ENCODE data around the gene WDR36. TPM values are rescaled to one million over a fixed set of nuclear protein-coding genes. Genes with fewer than 3 reads are reported as not detected.

The WDR36 gene
- total and polyA plus RNA-seq, 2 of the 13 experiments (the other 11 are each of a cell fraction or from before 2014, with no cell fraction given): 18.2 to 40.6 TPM

DNA sequence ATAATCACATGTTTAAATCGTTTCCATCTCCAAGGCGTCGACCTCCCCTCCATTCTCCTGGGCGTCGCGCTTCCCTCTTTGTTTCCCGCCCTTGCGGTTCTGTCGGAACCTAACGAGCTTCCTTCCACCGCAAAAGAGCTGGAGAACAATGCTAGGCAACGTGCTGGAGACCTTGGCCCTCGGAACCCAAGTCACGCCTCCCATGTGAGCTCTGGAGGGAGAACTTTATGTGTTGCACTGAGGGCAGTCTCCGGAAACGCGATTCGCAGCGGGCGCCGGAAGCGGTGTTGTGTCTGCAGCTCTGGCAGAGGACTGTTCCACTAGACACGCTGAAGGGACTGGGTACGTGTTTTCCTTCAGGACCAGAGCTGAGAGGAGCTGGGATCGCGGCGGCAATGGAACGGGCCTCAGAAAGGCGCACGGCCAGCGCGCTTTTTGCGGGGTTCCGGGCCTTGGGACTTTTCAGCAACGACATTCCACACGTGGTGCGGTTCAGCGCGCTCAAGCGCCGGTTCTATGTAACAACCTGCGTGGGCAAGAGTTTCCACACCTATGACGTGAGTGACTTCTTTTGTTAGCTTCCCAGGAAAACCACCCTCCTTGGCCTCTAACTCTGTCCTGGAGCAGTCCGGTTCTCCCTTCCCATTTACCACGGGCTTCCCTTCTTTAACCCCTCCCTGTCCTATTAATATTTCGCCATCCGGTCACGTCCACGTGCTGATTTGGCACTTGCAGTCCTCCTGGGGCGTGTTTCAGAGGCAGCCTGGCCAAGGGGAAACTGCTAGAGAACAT lies at the start of gene WDR36 (continued):
- TF ChIP-seq, protein P1, sequence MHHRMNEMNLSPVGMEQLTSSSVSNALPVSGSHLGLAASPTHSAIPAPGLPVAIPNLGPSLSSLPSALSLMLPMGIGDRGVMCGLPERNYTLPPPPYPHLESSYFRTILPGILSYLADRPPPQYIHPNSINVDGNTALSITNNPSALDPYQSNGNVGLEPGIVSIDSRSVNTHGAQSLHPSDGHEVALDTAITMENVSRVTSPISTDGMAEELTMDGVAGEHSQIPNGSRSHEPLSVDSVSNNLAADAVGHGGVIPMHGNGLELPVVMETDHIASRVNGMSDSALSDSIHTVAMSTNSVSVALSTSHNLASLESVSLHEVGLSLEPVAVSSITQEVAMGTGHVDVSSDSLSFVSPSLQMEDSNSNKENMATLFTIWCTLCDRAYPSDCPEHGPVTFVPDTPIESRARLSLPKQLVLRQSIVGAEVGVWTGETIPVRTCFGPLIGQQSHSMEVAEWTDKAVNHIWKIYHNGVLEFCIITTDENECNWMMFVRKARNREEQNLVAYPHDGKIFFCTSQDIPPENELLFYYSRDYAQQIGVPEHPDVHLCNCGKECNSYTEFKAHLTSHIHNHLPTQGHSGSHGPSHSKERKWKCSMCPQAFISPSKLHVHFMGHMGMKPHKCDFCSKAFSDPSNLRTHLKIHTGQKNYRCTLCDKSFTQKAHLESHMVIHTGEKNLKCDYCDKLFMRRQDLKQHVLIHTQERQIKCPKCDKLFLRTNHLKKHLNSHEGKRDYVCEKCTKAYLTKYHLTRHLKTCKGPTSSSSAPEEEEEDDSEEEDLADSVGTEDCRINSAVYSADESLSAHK (CRISPR knock-in tag; IDR thresholded peaks at IDR 0.05; ENCODE audit: borderline replicate concordance): peak; percentile 94
- TF ChIP-seq IRF2 (CRISPR knock-in tag; IDR thresholded peaks at IDR 0.05): peak; percentile 99
- TF ChIP-seq, protein P2, sequence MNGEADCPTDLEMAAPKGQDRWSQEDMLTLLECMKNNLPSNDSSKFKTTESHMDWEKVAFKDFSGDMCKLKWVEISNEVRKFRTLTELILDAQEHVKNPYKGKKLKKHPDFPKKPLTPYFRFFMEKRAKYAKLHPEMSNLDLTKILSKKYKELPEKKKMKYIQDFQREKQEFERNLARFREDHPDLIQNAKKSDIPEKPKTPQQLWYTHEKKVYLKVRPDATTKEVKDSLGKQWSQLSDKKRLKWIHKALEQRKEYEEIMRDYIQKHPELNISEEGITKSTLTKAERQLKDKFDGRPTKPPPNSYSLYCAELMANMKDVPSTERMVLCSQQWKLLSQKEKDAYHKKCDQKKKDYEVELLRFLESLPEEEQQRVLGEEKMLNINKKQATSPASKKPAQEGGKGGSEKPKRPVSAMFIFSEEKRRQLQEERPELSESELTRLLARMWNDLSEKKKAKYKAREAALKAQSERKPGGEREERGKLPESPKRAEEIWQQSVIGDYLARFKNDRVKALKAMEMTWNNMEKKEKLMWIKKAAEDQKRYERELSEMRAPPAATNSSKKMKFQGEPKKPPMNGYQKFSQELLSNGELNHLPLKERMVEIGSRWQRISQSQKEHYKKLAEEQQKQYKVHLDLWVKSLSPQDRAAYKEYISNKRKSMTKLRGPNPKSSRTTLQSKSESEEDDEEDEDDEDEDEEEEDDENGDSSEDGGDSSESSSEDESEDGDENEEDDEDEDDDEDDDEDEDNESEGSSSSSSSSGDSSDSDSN (CRISPR knock-in tag; IDR thresholded peaks at IDR 0.05): peak; percentile 76
- TF ChIP-seq, protein P3, sequence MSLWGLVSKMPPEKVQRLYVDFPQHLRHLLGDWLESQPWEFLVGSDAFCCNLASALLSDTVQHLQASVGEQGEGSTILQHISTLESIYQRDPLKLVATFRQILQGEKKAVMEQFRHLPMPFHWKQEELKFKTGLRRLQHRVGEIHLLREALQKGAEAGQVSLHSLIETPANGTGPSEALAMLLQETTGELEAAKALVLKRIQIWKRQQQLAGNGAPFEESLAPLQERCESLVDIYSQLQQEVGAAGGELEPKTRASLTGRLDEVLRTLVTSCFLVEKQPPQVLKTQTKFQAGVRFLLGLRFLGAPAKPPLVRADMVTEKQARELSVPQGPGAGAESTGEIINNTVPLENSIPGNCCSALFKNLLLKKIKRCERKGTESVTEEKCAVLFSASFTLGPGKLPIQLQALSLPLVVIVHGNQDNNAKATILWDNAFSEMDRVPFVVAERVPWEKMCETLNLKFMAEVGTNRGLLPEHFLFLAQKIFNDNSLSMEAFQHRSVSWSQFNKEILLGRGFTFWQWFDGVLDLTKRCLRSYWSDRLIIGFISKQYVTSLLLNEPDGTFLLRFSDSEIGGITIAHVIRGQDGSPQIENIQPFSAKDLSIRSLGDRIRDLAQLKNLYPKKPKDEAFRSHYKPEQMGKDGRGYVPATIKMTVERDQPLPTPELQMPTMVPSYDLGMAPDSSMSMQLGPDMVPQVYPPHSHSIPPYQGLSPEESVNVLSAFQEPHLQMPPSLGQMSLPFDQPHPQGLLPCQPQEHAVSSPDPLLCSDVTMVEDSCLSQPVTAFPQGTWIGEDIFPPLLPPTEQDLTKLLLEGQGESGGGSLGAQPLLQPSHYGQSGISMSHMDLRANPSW (CRISPR knock-in tag; IDR thresholded peaks at IDR 0.05; ENCODE audit: borderline replicate concordance): no peak
- no peak for TF ChIP-seq ATF7 (IDR thresholded peaks at IDR 0.05)
- TF ChIP-seq ATF7 (CRISPR knock-in tag; IDR thresholded peaks at IDR 0.05): peak; percentile 74; the same call in 1 of the 2 replicates
- TF ChIP-seq KLF9 (CRISPR knock-in tag; IDR thresholded peaks at IDR 0.05; ENCODE audit: low read depth): peak; percentile 92; the same call in 1 of the 2 replicates
- 0 out of 2 replicates have a peak, but pooled peaks have one; percentile 33 for TF ChIP-seq ESRRA (CRISPR knock-in tag; IDR thresholded peaks at IDR 0.05; ENCODE audit: low read depth)
- peak; percentile 60 for TF ChIP-seq ZNF678 (CRISPR knock-in tag; IDR thresholded peaks at IDR 0.05)
- TF ChIP-seq, protein P4, sequence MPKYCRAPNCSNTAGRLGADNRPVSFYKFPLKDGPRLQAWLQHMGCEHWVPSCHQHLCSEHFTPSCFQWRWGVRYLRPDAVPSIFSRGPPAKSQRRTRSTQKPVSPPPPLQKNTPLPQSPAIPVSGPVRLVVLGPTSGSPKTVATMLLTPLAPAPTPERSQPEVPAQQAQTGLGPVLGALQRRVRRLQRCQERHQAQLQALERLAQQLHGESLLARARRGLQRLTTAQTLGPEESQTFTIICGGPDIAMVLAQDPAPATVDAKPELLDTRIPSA (CRISPR knock-in tag; IDR thresholded peaks at IDR 0.05; ENCODE audit: borderline replicate concordance): no peak
- TF ChIP-seq FOXA3 (CRISPR knock-in tag; IDR thresholded peaks at IDR 0.05): peak; percentile 84
- peak; percentile 95 for TF ChIP-seq ZNF224 (CRISPR knock-in tag; IDR thresholded peaks at IDR 0.05)
- peak; percentile 88; the same call in 1 of the 2 replicates for TF ChIP-seq SSRP1 (CRISPR knock-in tag; IDR thresholded peaks at IDR 0.05)
- TF ChIP-seq, protein P5, sequence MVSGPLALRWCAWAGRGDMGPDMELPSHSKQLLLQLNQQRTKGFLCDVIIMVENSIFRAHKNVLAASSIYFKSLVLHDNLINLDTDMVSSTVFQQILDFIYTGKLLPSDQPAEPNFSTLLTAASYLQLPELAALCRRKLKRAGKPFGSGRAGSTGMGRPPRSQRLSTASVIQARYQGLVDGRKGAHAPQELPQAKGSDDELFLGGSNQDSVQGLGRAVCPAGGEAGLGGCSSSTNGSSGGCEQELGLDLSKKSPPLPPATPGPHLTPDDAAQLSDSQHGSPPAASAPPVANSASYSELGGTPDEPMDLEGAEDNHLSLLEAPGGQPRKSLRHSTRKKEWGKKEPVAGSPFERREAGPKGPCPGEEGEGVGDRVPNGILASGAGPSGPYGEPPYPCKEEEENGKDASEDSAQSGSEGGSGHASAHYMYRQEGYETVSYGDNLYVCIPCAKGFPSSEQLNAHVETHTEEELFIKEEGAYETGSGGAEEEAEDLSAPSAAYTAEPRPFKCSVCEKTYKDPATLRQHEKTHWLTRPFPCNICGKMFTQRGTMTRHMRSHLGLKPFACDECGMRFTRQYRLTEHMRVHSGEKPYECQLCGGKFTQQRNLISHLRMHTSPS (CRISPR knock-in tag; IDR thresholded peaks at IDR 0.05; ENCODE audit: low read depth): no peak
- peak; percentile 74 for TF ChIP-seq ZNF644 (CRISPR knock-in tag; IDR thresholded peaks at IDR 0.05; ENCODE audit: low read depth)
- TF ChIP-seq SP140L (CRISPR knock-in tag; IDR thresholded peaks at IDR 0.05; ENCODE audit: borderline replicate concordance): peak; percentile 96
- peak; percentile 97 for TF ChIP-seq STAT5B (CRISPR knock-in tag; IDR thresholded peaks at IDR 0.05)
